MM.1S (cell line): ENCODE data around the gene RHOBTB1.

Experiments used
- DNase-seq: peaks from one replicate; pipeline ENCODE4 v3.0.0-alpha.2; 2015
- H2AFZ ChIP-seq: fragments of 300-600 bp; sonication (generic); 2 replicates; pipeline ENCODE4 v1.6.0; 2016; ENCODE audit warnings: antibody characterized with exemption, low read length
- H3F3A ChIP-seq: fragments of 300-600 bp; sonication (generic); 2 replicates; pipeline ENCODE4 v1.6.1; 2016; ENCODE audit warnings: mild to moderate bottlenecking, antibody characterized with exemption, low read length, moderate library complexity, mixed read lengths; ENCODE audit not compliant: insufficient read depth
- H3K27ac ChIP-seq: fragments of 300-600 bp; sonication (generic); 2 replicates; pipeline ENCODE4 v1.5.1; 2016; ENCODE audit warnings: mild to moderate bottlenecking, low read length
- H3K27me3 ChIP-seq: fragments of 300-600 bp; sonication (generic); replicated peaks from 2 replicates; pipeline ENCODE4 v1.6.0; 2016; ENCODE audit warnings: low read length; ENCODE audit not compliant: insufficient read depth
- H3K36me3 ChIP-seq: fragments of 300-600 bp; sonication (generic); replicated peaks from 2 replicates; pipeline ENCODE4 v1.6.1; 2016; ENCODE audit warnings: mild to moderate bottlenecking, low read length, mixed read lengths; ENCODE audit not compliant: insufficient read depth
- H3K4me1 ChIP-seq: fragments of 300-600 bp; sonication (generic); 2 replicates; pipeline ENCODE4 v1.6.1; 2016; ENCODE audit warnings: low read length, mixed read lengths
- H3K4me2 ChIP-seq: fragments of 300-600 bp; sonication (generic); 2 replicates; pipeline ENCODE4 v1.6.0; 2016; ENCODE audit warnings: low read depth, low read length
- H3K4me3 ChIP-seq: fragments of 300-600 bp; sonication (generic); 2 replicates; pipeline ENCODE4 v1.5.1; 2016; ENCODE audit warnings: low read length, mixed read lengths
- H3K79me2 ChIP-seq: fragments of 300-600 bp; sonication (generic); 2 replicates; pipeline ENCODE4 v1.6.1; 2016; ENCODE audit warnings: mixed run types, low read length, mixed read lengths
- H3K9ac ChIP-seq: fragments of 300-600 bp; sonication (generic); 2 replicates; pipeline ENCODE4 v1.6.1; 2016; ENCODE audit warnings: low read length, mixed read lengths
- H3K9me2 ChIP-seq: fragments of 300-600 bp; sonication (generic); replicated peaks from 2 replicates; pipeline ENCODE4 v1.6.1; 2016; ENCODE audit warnings: mild to moderate bottlenecking, low read length, mixed read lengths; ENCODE audit not compliant: insufficient read depth
- H3K9me3 ChIP-seq: fragments of 300-600 bp; sonication (generic); replicated peaks from 2 replicates; pipeline ENCODE4 v1.6.1; 2016; ENCODE audit warnings: mild to moderate bottlenecking, low read length, mixed read lengths; ENCODE audit not compliant: insufficient read depth
- H4K20me1 ChIP-seq: fragments of 300-600 bp; sonication (generic); 2 replicates; pipeline ENCODE4 v1.6.1; 2016; ENCODE audit warnings: mild to moderate bottlenecking, low read length, moderate library complexity, mixed read lengths; ENCODE audit not compliant: insufficient read depth
- CTCF ChIP-seq: fragments of 300-600 bp; sonication (generic); IDR thresholded peaks from 2 replicates; pipeline ENCODE4 v1.5.1; 2016; ENCODE audit warnings: antibody characterized with exemption, low read length, mixed read lengths
- EZH2 ChIP-seq: fragments of 300-600 bp; sonication (generic); optimal IDR thresholded peaks from 2 replicates; pipeline ENCODE3; 2017; ENCODE audit warnings: low read depth, mild to moderate bottlenecking, antibody characterized with exemption, low read length, mixed read lengths
- EZH2phosphoT487 ChIP-seq: fragments of 300-600 bp; sonication (generic); IDR thresholded peaks from 2 replicates; pipeline ENCODE4 v1.6.1; 2018; ENCODE audit warnings: antibody characterized with exemption, low read length

The RHOBTB1 gene

GRCh38 chr10:60825520-60825919 lies 118.5 kb downstream of the RHOBTB1 start:
- H3K27ac ChIP-seq: no peak overlapping the region
- no peaks in the 10 kb centered on the region for H3K9me3 ChIP-seq
- no peaks in the 10 kb centered on the region for H3K79me2 ChIP-seq
- H3K4me2 ChIP-seq: no peak overlapping the region
- TF ChIP-seq EZH2: no peak
- TF ChIP-seq CTCF: no peak
- no peaks in the 10 kb centered on the region for H4K20me1 ChIP-seq
- DNase-seq: no peak
- H3K36me3 ChIP-seq: no peaks in the 10 kb centered on the region
- H3K9ac ChIP-seq: no peak overlapping the region
- H3K4me1 ChIP-seq: no peaks in the 10 kb centered on the region
- H2AFZ ChIP-seq: no peak overlapping the region
- no peak overlapping the region for H3K4me3 ChIP-seq
- no peaks in the 10 kb centered on the region for H3K9me2 ChIP-seq
- no peaks in the 10 kb centered on the region for H3F3A ChIP-seq
- H3K27me3 ChIP-seq: no peaks in the 10 kb centered on the region

DNA sequence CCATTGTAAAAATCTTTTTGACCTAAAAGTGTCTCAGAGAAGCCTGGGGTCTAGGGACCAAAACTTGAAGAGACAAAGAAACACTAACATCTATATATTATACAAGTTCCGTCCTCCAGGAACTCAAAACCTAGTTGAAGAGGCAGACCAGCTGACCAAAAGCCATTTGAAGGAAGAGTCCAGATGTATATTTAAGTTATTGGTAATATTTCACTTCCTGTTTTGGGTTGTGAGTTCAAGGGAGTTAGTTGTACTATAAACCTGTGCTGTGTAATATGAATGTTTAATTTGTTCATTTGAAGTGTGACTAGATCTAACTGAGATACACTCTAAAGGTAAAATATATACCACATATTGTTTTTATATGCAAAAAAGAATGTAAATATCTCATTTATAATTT lies 120.7 kb downstream of the RHOBTB1 start:
- no peaks in the 10 kb centered on the region for H3K9me3 ChIP-seq
- no peak overlapping the region for H3K4me2 ChIP-seq
- DNase-seq: no peak
- H3K9me2 ChIP-seq: no peaks in the 10 kb centered on the region
- no peaks in the 10 kb centered on the region for H4K20me1 ChIP-seq
- H3K4me3 ChIP-seq: no peak overlapping the region
- no peaks in the 10 kb centered on the region for H3F3A ChIP-seq
- H3K36me3 ChIP-seq: no peaks in the 10 kb centered on the region
- no peak overlapping the region for H3K27ac ChIP-seq
- TF ChIP-seq CTCF (no peak), EZH2 (no peak), EZH2phosphoT487 (no peak)
- no peak overlapping the region for H2AFZ ChIP-seq
- 0 out of 2 replicates have a peak, but pooled peaks cover 6% of the 10 kb centered on the region for H3K4me1 ChIP-seq
- no peaks in the 10 kb centered on the region for H3K79me2 ChIP-seq
- H3K9ac ChIP-seq: no peak overlapping the region
- no peaks in the 10 kb centered on the region for H3K27me3 ChIP-seq

DNA sequence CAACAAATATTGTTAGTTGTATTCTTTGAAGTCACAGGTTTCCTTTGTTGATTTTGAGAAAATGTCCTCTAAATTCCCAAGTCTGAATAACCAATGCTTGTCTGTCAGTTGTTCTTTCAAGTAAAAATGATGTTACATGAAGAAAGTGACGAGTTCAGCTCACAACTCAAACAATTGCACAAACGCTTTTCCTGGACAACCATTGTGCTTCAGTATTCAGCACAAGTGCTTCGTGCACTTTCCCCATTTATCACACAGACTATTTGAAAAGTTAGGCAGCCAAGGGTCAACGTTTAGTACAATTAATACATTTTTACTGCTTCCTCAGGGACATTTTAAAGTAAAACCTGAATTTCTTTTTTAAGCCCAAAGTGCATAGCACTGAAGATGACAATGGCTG lies 121.2 kb downstream of the RHOBTB1 start:
- H3K4me1 ChIP-seq: peaks cover 7% of the 10 kb centered on the region; the same call in 1 of the 2 replicates
- no peak overlapping the region for H2AFZ ChIP-seq

More for the DNA sequence above, 121.2 kb downstream of the RHOBTB1 start:
- no peaks in the 10 kb centered on the region for H3K36me3 ChIP-seq
- TF ChIP-seq EZH2 (no peak), CTCF (no peak), EZH2phosphoT487 (no peak)
- H3K27me3 ChIP-seq: no peaks in the 10 kb centered on the region
- H3K9ac ChIP-seq: no peak overlapping the region
- H3K4me3 ChIP-seq: no peak overlapping the region
- no peaks in the 10 kb centered on the region for H3K79me2 ChIP-seq
- no peaks in the 10 kb centered on the region for H4K20me1 ChIP-seq
- no peak overlapping the region for H3K27ac ChIP-seq
- H3K9me3 ChIP-seq: no peaks in the 10 kb centered on the region
- no peak overlapping the region for H3K4me2 ChIP-seq
- no peak for DNase-seq
- no peaks in the 10 kb centered on the region for H3F3A ChIP-seq
- no peaks in the 10 kb centered on the region for H3K9me2 ChIP-seq
